ENCODE data around the gene MAST1. TPM values are rescaled to one million over a fixed set of nuclear protein-coding genes. Genes with fewer than 3 reads are reported as not detected.

MAST1 gene
- total RNA-seq, 1 experiment from 2014 or later: 28.9 TPM

DNA sequence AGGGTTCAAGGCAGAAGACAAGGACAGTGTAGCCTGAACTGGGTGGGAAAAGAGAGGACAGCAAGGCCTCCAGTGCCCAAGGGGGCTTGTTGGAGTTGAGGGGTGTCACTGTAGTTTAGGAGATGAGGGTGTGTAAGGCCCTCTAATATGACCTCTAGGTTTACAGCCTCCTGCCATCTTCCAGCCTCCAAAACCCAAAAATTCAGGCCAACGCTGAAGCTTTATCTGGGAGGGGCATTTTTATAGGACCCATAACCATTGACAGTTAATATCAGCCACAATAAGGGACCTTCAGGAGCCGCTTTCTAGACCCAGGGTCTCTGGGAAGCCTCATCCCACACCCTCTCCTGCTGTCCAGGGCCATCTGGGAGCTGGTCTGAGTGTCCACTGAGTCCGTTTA lies 45.9 kb downstream of the MAST1 start:
- Histone ChIP-seq H3K9me2 (ENCODE audit: insufficient read depth) (no peaks in the 10 kb centered on the region), H3K4me1 (ENCODE audit: control insufficient read depth in 1 of 2, insufficient read depth in 2 of 2, low read length in 2 of 2) (peaks cover 6 to 15% of the 10 kb centered on the region in 2 experiments; a peak in 3 of 4 replicates), H3K79me2 (ENCODE audit: insufficient read depth, low read length) (no peaks in the 10 kb centered on the region), H3K9ac (ENCODE audit: low read length) (no peak overlapping the region), H2AFZ (ENCODE audit: low read depth, low read length, poor library complexity, severe bottlenecking) (no peak overlapping the region), H3K4me2 (ENCODE audit: low read length) (no peak overlapping the region), H3K9me3 (ENCODE audit: control insufficient read depth in 1 of 2, insufficient read depth in 1 of 2, low read depth in 1 of 2, low read length in 2 of 2) (peaks cover 0 to 14% of the 10 kb centered on the region in 2 experiments; a peak in 2 of 4 replicates), H4K20me1 (ENCODE audit: insufficient read depth) (no peaks in the 10 kb centered on the region), H3K36me3 (ENCODE audit: control insufficient read depth in 1 of 2, insufficient read depth in 2 of 2, low read length in 2 of 2) (no peaks in the 10 kb centered on the region), H3K27me3 (ENCODE audit: insufficient read depth, low read length) (no peaks in the 10 kb centered on the region), H3K27ac (ENCODE audit: low read depth, low read length) (no peak overlapping the region), H3K4me3 (replicated peaks in 1 of 2; ENCODE audit: low read depth in 1 of 2, low read length in 2 of 2) (no peak overlapping the region)
- no TSS peak for BruUV-seq (replicated peaks)
- RAD21 ChIA-PET (ENCODE audit: low non-redundant PET in 1 of 2, low total read pairs in 2 of 2, uncharacterized antibody in 2 of 2, unreplicated experiment in 2 of 2): no interaction called here
- no peak for ATAC-seq
- TF ChIP-seq FOSL1 (IDR thresholded peaks at IDR 0.05; ENCODE audit: low read depth): no peak
- TF ChIP-seq, protein P1, sequence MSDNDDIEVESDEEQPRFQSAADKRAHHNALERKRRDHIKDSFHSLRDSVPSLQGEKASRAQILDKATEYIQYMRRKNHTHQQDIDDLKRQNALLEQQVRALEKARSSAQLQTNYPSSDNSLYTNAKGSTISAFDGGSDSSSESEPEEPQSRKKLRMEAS (IDR thresholded peaks at IDR 0.05): no peak
- TF ChIP-seq YY1 (IDR thresholded peaks at IDR 0.05; ENCODE audit: extremely low read depth, insufficient replicate concordance, low read depth, low read length): no peak
- TF ChIP-seq ATF3 (IDR thresholded peaks at IDR 0.05): no peak
- no peak for TF ChIP-seq POLR2A (IDR thresholded peaks at IDR 0.05; ENCODE audit: borderline replicate concordance, extremely low read depth, insufficient read depth, insufficient read length)
- TF ChIP-seq, protein P2, sequence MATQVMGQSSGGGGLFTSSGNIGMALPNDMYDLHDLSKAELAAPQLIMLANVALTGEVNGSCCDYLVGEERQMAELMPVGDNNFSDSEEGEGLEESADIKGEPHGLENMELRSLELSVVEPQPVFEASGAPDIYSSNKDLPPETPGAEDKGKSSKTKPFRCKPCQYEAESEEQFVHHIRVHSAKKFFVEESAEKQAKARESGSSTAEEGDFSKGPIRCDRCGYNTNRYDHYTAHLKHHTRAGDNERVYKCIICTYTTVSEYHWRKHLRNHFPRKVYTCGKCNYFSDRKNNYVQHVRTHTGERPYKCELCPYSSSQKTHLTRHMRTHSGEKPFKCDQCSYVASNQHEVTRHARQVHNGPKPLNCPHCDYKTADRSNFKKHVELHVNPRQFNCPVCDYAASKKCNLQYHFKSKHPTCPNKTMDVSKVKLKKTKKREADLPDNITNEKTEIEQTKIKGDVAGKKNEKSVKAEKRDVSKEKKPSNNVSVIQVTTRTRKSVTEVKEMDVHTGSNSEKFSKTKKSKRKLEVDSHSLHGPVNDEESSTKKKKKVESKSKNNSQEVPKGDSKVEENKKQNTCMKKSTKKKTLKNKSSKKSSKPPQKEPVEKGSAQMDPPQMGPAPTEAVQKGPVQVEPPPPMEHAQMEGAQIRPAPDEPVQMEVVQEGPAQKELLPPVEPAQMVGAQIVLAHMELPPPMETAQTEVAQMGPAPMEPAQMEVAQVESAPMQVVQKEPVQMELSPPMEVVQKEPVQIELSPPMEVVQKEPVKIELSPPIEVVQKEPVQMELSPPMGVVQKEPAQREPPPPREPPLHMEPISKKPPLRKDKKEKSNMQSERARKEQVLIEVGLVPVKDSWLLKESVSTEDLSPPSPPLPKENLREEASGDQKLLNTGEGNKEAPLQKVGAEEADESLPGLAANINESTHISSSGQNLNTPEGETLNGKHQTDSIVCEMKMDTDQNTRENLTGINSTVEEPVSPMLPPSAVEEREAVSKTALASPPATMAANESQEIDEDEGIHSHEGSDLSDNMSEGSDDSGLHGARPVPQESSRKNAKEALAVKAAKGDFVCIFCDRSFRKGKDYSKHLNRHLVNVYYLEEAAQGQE (IDR thresholded peaks at IDR 0.05; ENCODE audit: low read depth): no peak
- CTCF ChIA-PET: no interaction called here
- POLR2A ChIA-PET: no interaction called here
- intact Hi-C loops (cut with micrococcal nuclease): no loop called here
- no peak for DNase-seq (ENCODE audit: low read depth, low spot score)

- Histone ChIP-seq H3K9ac (ENCODE audit: low read length) (no peak overlapping the region), H3K4me3 (replicated peaks in 1 of 2; ENCODE audit: low read depth in 1 of 2, low read length in 2 of 2) (no peak overlapping the region), H2AFZ (ENCODE audit: low read depth, low read length, poor library complexity, severe bottlenecking) (no peak overlapping the region), H3K79me2 (ENCODE audit: insufficient read depth, low read length) (no peaks in the 10 kb centered on the region), H3K9me2 (ENCODE audit: insufficient read depth) (no peaks in the 10 kb centered on the region), H3K4me2 (ENCODE audit: low read length) (no peak overlapping the region), H3K4me1 (ENCODE audit: control insufficient read depth in 1 of 2, insufficient read depth in 2 of 2, low read length in 2 of 2) (peaks cover 6 to 15% of the 10 kb centered on the region in 2 experiments; a peak in 3 of 4 replicates), H4K20me1 (ENCODE audit: insufficient read depth) (no peaks in the 10 kb centered on the region), H3K27me3 (ENCODE audit: insufficient read depth, low read length) (no peaks in the 10 kb centered on the region), H3K27ac (ENCODE audit: low read depth, low read length) (no peak overlapping the region), H3K9me3 (ENCODE audit: control insufficient read depth in 1 of 2, insufficient read depth in 1 of 2, low read depth in 1 of 2, low read length in 2 of 2) (peaks cover 0 to 14% of the 10 kb centered on the region in 2 experiments; a peak in 2 of 4 replicates), H3K36me3 (ENCODE audit: control insufficient read depth in 1 of 2, insufficient read depth in 2 of 2, low read length in 2 of 2) (no peaks in the 10 kb centered on the region)
- CTCF ChIA-PET: no interaction called here
- DNase-seq (ENCODE audit: low read depth, low spot score) (no peak), ATAC-seq (no peak)
- BruUV-seq (replicated peaks): no TSS peak
- intact Hi-C loops (cut with micrococcal nuclease): no loop called here
- RAD21 ChIA-PET (ENCODE audit: low non-redundant PET in 1 of 2, low total read pairs in 2 of 2, uncharacterized antibody in 2 of 2, unreplicated experiment in 2 of 2): no interaction called here
- POLR2A ChIA-PET: no interaction called here
- TF ChIP-seq SP1 (IDR thresholded peaks at IDR 0.05; ENCODE audit: low read depth): no peak
- no peak for TF ChIP-seq RAD21 (IDR thresholded peaks at IDR 0.05; ENCODE audit: low read depth)
- TF ChIP-seq YY1 (IDR thresholded peaks at IDR 0.05; ENCODE audit: extremely low read depth, insufficient replicate concordance, low read depth, low read length): no peak
Observed at GRCh38 chr19:12884627-12884925, 46.3 kb downstream of the MAST1 start.
